Adrenal gland (tissue), 12 donors: ENCODE data around the gene EPS8L2. TPM values are rescaled to one million over a fixed set of nuclear protein-coding genes. Genes with fewer than 3 reads are reported as not detected.

Source experiments
- DNase-seq, 7 donors: peaks; one replicate each; pipeline ENCODE4 v3.0.0-alpha.2; 2019 to 2020
- H3K27ac ChIP-seq, 5 donors: fragments of 200-600 bp; sonication (generic) in 4 of 5; 1 replicate in 3 of 5; 2 replicates in 2 of 5; pipeline versions ENCODE4 v1.5.1 to v1.8.0; 2016 to 2020; ENCODE audit warnings: mild to moderate bottlenecking in 1 of 5
- H3K27me3 ChIP-seq: fragments of 200-600 bp; 2 replicates; pipeline ENCODE4 v1.8.0; 2021
- H3K36me3 ChIP-seq, 2 donors: fragments of 200-600 bp; replicated peaks in 1 of 2; 1 replicate in 1 of 2; 2 replicates in 1 of 2; pipeline versions ENCODE4 v1.5.1 to v1.8.0; 2018 to 2022
- H3K4me1 ChIP-seq, 2 donors: fragments of 200-600 bp; replicated peaks in 1 of 2; 1 replicate in 1 of 2; 2 replicates in 1 of 2; pipeline versions ENCODE4 v1.5.1 to v1.8.0; 2018 to 2021
- H3K4me3 ChIP-seq, 4 donors: fragments of 200-600 bp; sonication (generic) in 3 of 4; one replicate each; pipeline ENCODE4 v1.5.1; 2016 to 2018
- H3K9me3 ChIP-seq, 3 donors: fragments of 200-600 bp; sonication (generic) in 1 of 3; replicated peaks in 1 of 3; 1 replicate in 2 of 3; 2 replicates in 1 of 3; pipeline versions ENCODE4 v1.5.1 to v1.8.0; 2016 to 2021
- CTCF ChIP-seq, 6 experiments: fragments of 450-650 bp in 4 of 6; fragments of 200-600 bp in 2 of 6; sonication (generic) in 1 of 6; IDR thresholded peaks; 1 replicate in 5 of 6; 2 replicates in 1 of 6; pipeline versions ENCODE4 v1.5.1 to v1.8.0; 2016 to 2021; ENCODE audit warnings: antibody characterized with exemption in 6 of 6, mild to moderate bottlenecking in 2 of 6, moderate library complexity in 1 of 6
- POLR2A ChIP-seq, 2 donors: fragments of 450-650 bp; IDR thresholded peaks; one replicate each; pipeline ENCODE4 v1.6.1; 2017; ENCODE audit warnings: antibody characterized with exemption in 2 of 2, mild to moderate bottlenecking in 2 of 2, moderate library complexity in 1 of 2
- WGBS, 4 donors: extraction: QIAGEN DNeasy Blood & Tissue Kit in 2 of 4; methylation state at CpG; one replicate each; pipeline versions ENCODE4 v1.1.5 to v1.1.7; 2013 to 2017; 5-methylcytosine and 5-hydroxymethylcytosine counted together
- intact Hi-C, 2 donors: fragments of 100-400 bp; cut with DNase I; formaldehyde crosslinking; loops; one replicate each; pipeline versions ENCODE4 v1.14.1 to v1.15.0; 2022 to 2023
- polyA plus RNA-seq, 3 donors: library from polyadenylated mRNA; stranded (reverse); fragments of 200-250 nt in 2 of 3; fragments of 350-450 nt in 1 of 3; fragmentation: Illumina TruSeq in 1 of 3; extraction: RNeasy Lipid Tissue Mini Kit (QIAGEN cat#74804) in 1 of 3; gene quantifications; one replicate each; pipeline ENCODE4 v1.2.3, GENCODE V29; 2013 to 2014
- total RNA-seq, 9 donors: library from RNA; depleted of rRNA in 4 of 9; stranded (reverse); fragments of >200 nt in 4 of 9; fragments of 120-200 nt in 1 of 9; fragmentation: NEBNext Ultra II Directional in 1 of 9; extraction: Animal tissue kit (Norgen Biotek cat#: 25700) in 1 of 9; gene quantifications; one replicate each; pipeline versions ENCODE4 v1.1.0 to v1.2.4, GENCODE V29; 2013 to 2023
- donor health status: healthy with polysubstance abuse.
- donor health status: Bipolar disorder and iron deficiency.
- donor health status: DM: yes; HTN: yes; CAD: no.
- donor health status: DM: no; HTN: no; CAD: no.
- donor health status: DM: no; HTN: no; CAD: no.
- donor health status: DM: yes; HTN: yes; CAD: no.

Gene EPS8L2
- total and polyA plus RNA-seq, 12 donors = 2.7 to 57.7 (median 33.0) TPM

- Histone ChIP-seq H3K36me3 (no peaks in the 10 kb centered on the region), H3K27me3 (peaks cover 22% of the 10 kb centered on the region), H3K9me3 (no peaks in the 10 kb centered on the region), H3K4me1 (peaks cover 11 to 17% of the 10 kb centered on the region in 2 donors), H3K4me3 (no peak overlapping the region), H3K27ac (no peak overlapping the region)
- no peak for TF ChIP-seq POLR2A (IDR thresholded peaks at IDR 0.05)
- 15 to 39% (median 22%) methylated on average over 10 to 28 of the region's 28 CpGs for WGBS, 4 donors
- DNase-seq = no peak
- intact Hi-C loops = loop anchor here (5.0 to 10.0 kb wide), 3 partner anchors 59 to 169 kb away; no protein-coding TSS in a partner anchor
These were observed 15.3 kb downstream of the EPS8L2 start for GRCh38 chr11:721247-721740.

GRCh38 chr11:721741-722345 is 15.8 kb downstream of the EPS8L2 start:
- peaks cover 15 to 23% of the 10 kb centered on the region in 2 donors for H3K4me1 ChIP-seq
- 19 to 52% (median 30%) methylated on average over 2 to 33 of the region's 33 CpGs for whole genome bisulfite sequencing, 4 donors
- H3K36me3 ChIP-seq = no peaks in the 10 kb centered on the region
- H3K27ac ChIP-seq = no peak overlapping the region
- intact Hi-C loops = loop anchor here (5.0 to 10.0 kb wide), 3 partner anchors 60 to 170 kb away; no protein-coding TSS in a partner anchor
- no peaks in the 10 kb centered on the region for H3K9me3 ChIP-seq
- H3K27me3 ChIP-seq = peaks cover 22% of the 10 kb centered on the region
- DNase-seq = no peak
- H3K4me3 ChIP-seq = no peak overlapping the region
- TF ChIP-seq CTCF (IDR thresholded peaks at IDR 0.05) (no peak), POLR2A (IDR thresholded peaks at IDR 0.05) (no peak)

GRCh38 chr11:722346-722811 is 16.3 kb downstream of the EPS8L2 start:
- Histone ChIP-seq H3K27me3 (peaks cover 22% of the 10 kb centered on the region), H3K4me1 (peaks cover 15 to 23% of the 10 kb centered on the region in 2 donors), H3K4me3 (no peak overlapping the region), H3K36me3 (no peaks in the 10 kb centered on the region), H3K9me3 (no peaks in the 10 kb centered on the region), H3K27ac (no peak overlapping the region)
- TF ChIP-seq CTCF (IDR thresholded peaks at IDR 0.05) (no peak), POLR2A (IDR thresholded peaks at IDR 0.05) (no peak)
- no peak for DNase-seq
- intact Hi-C loops = loop anchor here (5.0 to 10.0 kb wide), 3 partner anchors 60 to 170 kb away; no protein-coding TSS in a partner anchor
- WGBS, 4 donors = 53 to 65% (median 55%) methylated on average over 7 to 20 of the region's 20 CpGs

GRCh38 chr11:723120-723883 is 17.3 kb downstream of the EPS8L2 start:
- TF ChIP-seq POLR2A (IDR thresholded peaks at IDR 0.05) (no peak), CTCF (IDR thresholded peaks at IDR 0.05) (peak; percentile 56 to 77 (median 70))
- DNase-seq = peak in 2 of 7 donors; percentile 64 to 70
- Histone ChIP-seq H3K4me3 (no peak overlapping the region), H3K27me3 (peaks cover 22% of the 10 kb centered on the region), H3K9me3 (no peaks in the 10 kb centered on the region), H3K4me1 (peaks cover 15 to 32% of the 10 kb centered on the region in 2 donors), H3K36me3 (no peaks in the 10 kb centered on the region), H3K27ac (no peak overlapping the region)
- intact Hi-C loops = loop anchor here (5.0 to 10.0 kb wide), 3 partner anchors 61 to 171 kb away; no protein-coding TSS in a partner anchor
- 48 to 59% (median 54%) methylated on average over 5 to 8 of the region's 8 CpGs for WGBS, 4 donors
